ENCODE measurements around the gene SSR1. TPM values are rescaled to one million over a fixed set of nuclear protein-coding genes. Genes with fewer than 3 reads are reported as not detected.
A peak's percentile ranks its signal among the peaks of the same experiment; 100 is the strongest.

Gene SSR1
- total RNA-seq, 4 donors from 2014 or later = 55.9 to 113 (median 74.8) TPM

- peak; percentile 34 to 38 for DNase-seq
- Histone ChIP-seq H3K27ac (peak overlapping the region; percentile 20 to 72 (median 71)), H3K4me1 (peaks cover 13 to 32% of the 10 kb centered on the region in 2 donors), H3K4me3 (replicated peaks in 1 of 3) (no peak overlapping the region), H3K36me3 (peaks cover 21 to 30% of the 10 kb centered on the region in 2 donors), H3K9me3 (no peaks in the 10 kb centered on the region), H3K27me3 (no peaks in the 10 kb centered on the region)
- WGBS, 2 donors = 9 to 12% methylated on average over 7 of the region's 7 CpGs
- TF ChIP-seq, protein P1, sequence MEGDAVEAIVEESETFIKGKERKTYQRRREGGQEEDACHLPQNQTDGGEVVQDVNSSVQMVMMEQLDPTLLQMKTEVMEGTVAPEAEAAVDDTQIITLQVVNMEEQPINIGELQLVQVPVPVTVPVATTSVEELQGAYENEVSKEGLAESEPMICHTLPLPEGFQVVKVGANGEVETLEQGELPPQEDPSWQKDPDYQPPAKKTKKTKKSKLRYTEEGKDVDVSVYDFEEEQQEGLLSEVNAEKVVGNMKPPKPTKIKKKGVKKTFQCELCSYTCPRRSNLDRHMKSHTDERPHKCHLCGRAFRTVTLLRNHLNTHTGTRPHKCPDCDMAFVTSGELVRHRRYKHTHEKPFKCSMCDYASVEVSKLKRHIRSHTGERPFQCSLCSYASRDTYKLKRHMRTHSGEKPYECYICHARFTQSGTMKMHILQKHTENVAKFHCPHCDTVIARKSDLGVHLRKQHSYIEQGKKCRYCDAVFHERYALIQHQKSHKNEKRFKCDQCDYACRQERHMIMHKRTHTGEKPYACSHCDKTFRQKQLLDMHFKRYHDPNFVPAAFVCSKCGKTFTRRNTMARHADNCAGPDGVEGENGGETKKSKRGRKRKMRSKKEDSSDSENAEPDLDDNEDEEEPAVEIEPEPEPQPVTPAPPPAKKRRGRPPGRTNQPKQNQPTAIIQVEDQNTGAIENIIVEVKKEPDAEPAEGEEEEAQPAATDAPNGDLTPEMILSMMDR (IDR thresholded peaks at IDR 0.05) = peak; percentile 80 to 93 (median 87)
- no peak for TF ChIP-seq POLR2A (IDR thresholded peaks at IDR 0.05)
- intact Hi-C loops (cut with DNase I) = loop anchor here (10.0 kb wide), 2 partner anchors 519 to 559 kb away; no protein-coding TSS in a partner anchor
Measured at GRCh38 chr6:7243179-7243981, 69.6 kb downstream of the SSR1 start.

DNA sequence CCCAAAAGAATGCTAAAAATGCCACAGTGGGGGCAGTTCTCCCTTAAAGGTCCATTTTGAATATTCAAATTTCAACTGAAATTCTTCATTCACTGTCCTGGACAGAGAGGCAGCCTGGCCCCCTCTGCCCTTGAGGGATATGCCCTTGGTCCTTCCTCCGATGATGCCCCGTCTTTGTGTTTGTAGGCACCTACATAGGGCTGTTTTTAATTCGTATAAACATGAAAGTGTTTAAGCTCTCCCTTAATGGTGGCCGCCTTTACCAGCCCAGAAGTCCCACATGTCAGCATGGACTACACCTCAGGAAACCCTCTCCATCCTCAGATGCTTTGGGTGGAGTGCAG lies 70.2 kb downstream of the SSR1 start:
- Histone ChIP-seq H3K27ac (peak overlapping the region; percentile 43 to 72 (median 71)), H3K4me3 (replicated peaks in 1 of 3) (no peak overlapping the region), H3K9me3 (no peaks in the 10 kb centered on the region), H3K36me3 (peaks cover 16 to 25% of the 10 kb centered on the region in 2 donors), H3K4me1 (peaks cover 13 to 32% of the 10 kb centered on the region in 2 donors), H3K27me3 (no peaks in the 10 kb centered on the region)
- intact Hi-C loops (cut with DNase I) = loop anchor here (10.0 kb wide), 2 partner anchors 518 to 558 kb away; no protein-coding TSS in a partner anchor
- WGBS, 2 donors = 86 to 96% methylated on average over 4 of the region's 4 CpGs
- DNase-seq = no peak
- no peak for TF ChIP-seq POLR2A (IDR thresholded peaks at IDR 0.05)
- TF ChIP-seq, protein P1 (IDR thresholded peaks at IDR 0.05) = no peak

DNA sequence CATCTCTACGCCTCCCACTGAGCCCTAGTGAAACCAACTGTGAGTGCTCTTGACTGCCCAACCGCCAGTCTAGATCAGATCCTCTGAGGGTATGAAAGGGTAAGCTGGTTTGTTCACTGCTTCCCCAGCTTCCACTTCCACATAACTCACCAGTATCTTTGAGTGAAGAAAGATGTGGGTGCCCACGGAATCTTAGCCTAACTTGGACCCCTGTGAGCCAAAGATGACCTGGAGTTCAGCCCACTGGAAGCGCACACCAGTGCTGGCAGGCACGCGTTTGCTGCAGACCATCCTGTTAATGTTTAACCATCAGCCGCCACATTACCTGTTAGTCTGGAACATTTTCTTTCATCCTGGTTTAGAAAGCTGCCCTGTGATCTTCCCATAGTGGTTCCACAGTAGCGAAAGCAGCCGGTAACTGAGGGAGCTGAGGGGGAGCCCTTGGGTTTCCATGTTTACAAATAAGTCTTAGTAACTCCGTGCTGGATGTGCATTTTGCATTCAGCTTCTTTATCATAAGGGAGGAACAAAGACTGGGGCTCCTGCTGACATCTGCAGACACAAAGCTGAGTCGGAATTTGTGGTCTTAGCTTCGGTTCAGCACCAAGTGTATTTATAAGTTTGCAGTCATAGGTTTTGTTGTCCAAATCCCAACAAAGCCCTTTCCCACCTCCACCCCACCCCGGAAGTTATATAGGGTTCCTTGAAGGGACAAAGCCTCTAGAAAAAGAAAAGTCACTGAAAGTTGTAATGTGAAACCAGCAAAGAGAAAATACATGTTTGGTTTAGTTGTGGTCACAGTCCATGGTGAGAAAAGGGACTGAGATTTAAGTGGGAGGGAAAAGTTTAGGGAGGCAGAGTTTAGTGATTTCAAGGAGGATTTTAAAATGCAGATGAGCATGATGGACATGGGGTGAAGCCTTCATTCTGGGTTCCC lies 71.0 kb downstream of the SSR1 start:
- intact Hi-C loops (cut with DNase I) = loop anchor here (10.0 kb wide), 2 partner anchors 517 to 557 kb away; no protein-coding TSS in a partner anchor
- no peaks in the 10 kb centered on the region for H3K27me3 ChIP-seq
- TF ChIP-seq, protein P1 (IDR thresholded peaks at IDR 0.05) = no peak
- TF ChIP-seq POLR2A (IDR thresholded peaks at IDR 0.05) = no peak
- 59 to 65% methylated on average over 13 of the region's 13 CpGs for WGBS, 2 donors
- no peak overlapping the region for H3K4me3 ChIP-seq (replicated peaks in 1 of 3)
- peaks cover 13 to 34% of the 10 kb centered on the region in 2 donors for H3K4me1 ChIP-seq
- DNase-seq = peak; percentile 38 to 50
- peaks cover 7 to 16% of the 10 kb centered on the region in 2 donors for H3K36me3 ChIP-seq
- H3K9me3 ChIP-seq = no peaks in the 10 kb centered on the region
- H3K27ac ChIP-seq = peak overlapping the region; percentile 43 to 72 (median 71)

DNA sequence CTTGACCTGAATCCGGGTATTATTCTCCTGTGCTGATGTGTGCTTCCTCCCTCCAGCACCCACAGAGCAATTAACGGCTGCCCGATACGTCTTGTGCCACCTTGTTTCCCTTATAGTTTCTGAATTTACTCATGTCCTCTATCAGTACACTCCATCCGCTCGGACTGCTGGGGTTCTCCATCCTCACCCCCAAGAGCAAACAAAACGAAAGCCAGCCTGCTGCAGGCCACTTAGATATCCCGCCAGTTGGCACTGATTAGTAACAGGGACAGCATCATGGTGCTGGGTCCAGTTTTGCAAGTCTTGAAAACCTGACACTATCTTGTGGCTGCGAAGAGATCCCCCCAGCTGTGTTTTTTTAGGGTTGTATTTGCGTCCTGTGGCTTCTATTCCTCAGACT lies 71.8 kb downstream of the SSR1 start:
- Histone ChIP-seq H3K27ac (peak overlapping the region in 2 of 3 donors; percentile 71 to 72), H3K36me3 (peaks cover 0 to 9% of the 10 kb centered on the region in 2 donors), H3K4me3 (replicated peaks in 1 of 3) (no peak overlapping the region), H3K4me1 (peaks cover 18 to 42% of the 10 kb centered on the region in 2 donors), H3K27me3 (no peaks in the 10 kb centered on the region), H3K9me3 (no peaks in the 10 kb centered on the region)
- 81% methylated on average over 10 of the region's 10 CpGs for WGBS, 2 donors
- intact Hi-C loops (cut with DNase I) = loop anchor here (10.0 kb wide), 2 partner anchors 516 to 556 kb away; no protein-coding TSS in a partner anchor
- DNase-seq = no peak
- TF ChIP-seq POLR2A (IDR thresholded peaks at IDR 0.05) = no peak
- TF ChIP-seq, protein P1 (IDR thresholded peaks at IDR 0.05) = no peak

Data from thyroid gland (tissue), 4 donors.